Activated CD4-positive, alpha-beta T cell treated with anti-CD3 and anti-CD28 coated beads, Interleukin-2, amount 50 U/mL, for 4 hours (primary cell): Measurements from ENCODE around the gene CDR2L.

Experiments
- DNase-seq, 2 experiments: peaks; one replicate each; pipeline ENCODE4 v3.0.0-alpha.2; 2020

CDR2L gene

DNA sequence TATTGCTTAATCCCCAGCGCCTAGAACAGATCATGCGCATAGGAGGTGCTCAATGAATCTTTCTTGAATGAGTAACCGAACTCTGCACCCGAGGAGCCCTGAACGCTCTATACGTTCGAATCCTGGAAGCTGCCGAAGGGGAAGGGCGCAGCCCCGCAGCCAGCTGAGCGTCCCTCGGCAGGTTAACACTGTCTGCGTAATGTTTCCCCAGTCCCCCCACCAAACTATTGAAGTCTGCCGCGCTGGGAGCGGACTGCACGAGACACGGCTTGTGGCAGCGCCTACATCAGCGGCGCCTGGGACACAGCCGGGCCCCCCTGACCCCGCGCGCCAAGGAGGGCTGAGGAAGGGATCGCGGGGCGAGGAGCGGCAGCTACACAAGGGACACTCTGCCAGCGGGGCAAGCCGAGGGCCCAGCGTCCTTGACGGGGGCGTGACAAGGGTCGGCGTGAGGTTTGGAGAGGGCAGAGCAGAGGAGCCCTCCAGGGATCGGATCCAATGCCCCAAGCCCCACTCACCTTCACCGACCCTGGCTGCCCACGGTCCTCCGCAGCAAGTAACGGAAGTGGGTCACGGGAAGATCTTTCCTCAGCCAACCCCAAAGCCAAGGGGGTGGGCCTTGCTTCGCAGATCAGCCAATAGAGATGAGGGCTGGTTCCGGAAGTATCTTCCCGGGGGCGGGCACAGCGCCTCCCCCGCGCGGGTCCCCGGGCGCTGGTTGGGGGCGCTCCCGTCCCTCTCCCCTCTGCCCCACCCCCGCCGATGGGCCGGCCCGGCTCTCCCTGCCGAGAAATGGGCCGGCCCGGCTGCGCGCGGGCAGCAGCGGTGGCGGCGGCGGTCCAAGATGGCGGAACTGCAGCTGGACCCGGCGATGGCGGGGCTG, 59.2 kb downstream of the CDR2L start, which contains the start of the genes ATP5PD and KCTD2:
Gene ATP5PD (minus strand): TSS at position 563 of the 883 bp plus-strand sequence. CDS start 4,319 bp downstream, outside the sequence.
Gene KCTD2 (plus strand): TSS at position 819 of the 883 bp plus-strand sequence. CDS start 26 bp downstream, at position 845.
- peak; percentile 90 to 92 for DNase-seq

GRCh38 chr17:75047398-75048098, 60.1 kb downstream of the CDR2L start:
- peak in 1 of 2 experiments; percentile 26 for DNase-seq

- DNase-seq: no peak
Measured at GRCh38 chr17:75048249-75048878, 60.9 kb downstream of the CDR2L start.

- no peak for DNase-seq
Measured at GRCh38 chr17:75049057-75049456, 61.6 kb downstream of the CDR2L start.

DNA sequence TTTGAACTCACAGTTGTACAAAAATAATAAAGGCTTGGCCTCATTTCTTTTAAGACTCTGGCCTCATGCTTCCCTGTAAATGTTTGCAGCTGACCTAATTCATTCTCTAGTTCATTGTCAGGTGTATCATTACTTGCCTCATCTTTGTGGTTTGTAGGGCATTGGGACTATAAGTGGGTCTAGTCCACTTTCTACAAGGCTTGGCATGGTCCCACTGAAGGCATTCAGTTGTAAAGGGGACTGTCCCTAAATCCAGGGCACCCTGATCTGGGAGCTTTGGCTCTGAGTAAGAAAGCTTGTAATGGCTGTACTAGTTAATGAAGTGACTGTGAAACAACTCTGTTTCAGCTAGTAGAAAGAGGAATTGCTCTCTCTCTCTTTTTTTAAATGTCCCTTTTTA, 62.3 kb downstream of the CDR2L start:
- no peak for DNase-seq

GRCh38 chr17:75051941-75052340, 64.5 kb downstream of the CDR2L start:
- DNase-seq: no peak
